CD4-positive, alpha-beta T cell (primary cell): ENCODE data around the gene RECQL5. TPM values are rescaled to one million over a fixed set of nuclear protein-coding genes. Genes with fewer than 3 reads are reported as not detected.

Source experiments
- ATAC-seq: fragments of 200-7000 bp; cut with Tn5 transposase; one replicate; pipeline ENCODE4 v1.10.0; 2022; ENCODE audit warnings: mild to moderate bottlenecking; ENCODE audit not compliant: poor library complexity
- CTCF ChIA-PET: fragments of 350-600 bp; sonication (Branson Sonifier 250); formaldehyde crosslinking; loops from one replicate; lab custom pipeline; 2021; ENCODE audit warnings: antibody characterized with exemption, inconsistent platforms; lab: Charles Lee
- POLR2A ChIA-PET: fragments of 350-600 bp; sonication (Branson Sonifier 250); formaldehyde crosslinking; loops from one replicate; lab custom pipeline; 2021; ENCODE audit warnings: antibody characterized with exemption, inconsistent platforms; lab: Charles Lee
- DNase-seq, 14 experiments: peaks; one replicate each; pipeline ENCODE4 v3.0.0-alpha.2; 2013 to 2020; ENCODE audit warnings: mixed read lengths in 2 of 14
- H3K27ac ChIP-seq, 2 donors: one replicate each; pipeline versions ENCODE4 v1.5.1 to v1.7.0; 2013; ENCODE audit warnings: low read length in 2 of 2, low read depth in 1 of 2, mild to moderate bottlenecking in 1 of 2
- H3K27me3 ChIP-seq, 2 experiments: 1 replicate in 1 of 2; 2 replicates in 1 of 2; pipeline versions ENCODE4 v1.6.1 to v1.7.0; 2013; ENCODE audit warnings: low read length in 2 of 2, control low read depth in 1 of 2, mild to moderate bottlenecking in 1 of 2, moderate library complexity in 1 of 2; ENCODE audit not compliant: insufficient read depth in 2 of 2, control insufficient read depth in 1 of 2
- H3K36me3 ChIP-seq: one replicate; pipeline ENCODE4 v1.6.1; 2013; ENCODE audit warnings: low read length, control low read depth; ENCODE audit not compliant: insufficient read depth
- H3K4me1 ChIP-seq: one replicate; pipeline ENCODE4 v1.6.1; 2013; ENCODE audit warnings: low read length, control low read depth; ENCODE audit not compliant: insufficient read depth
- H3K4me3 ChIP-seq: one replicate; pipeline ENCODE4 v1.5.1; 2013; ENCODE audit warnings: mild to moderate bottlenecking, low read length, moderate library complexity
- H3K9me3 ChIP-seq, 2 experiments: 1 replicate in 1 of 2; 2 replicates in 1 of 2; pipeline versions ENCODE4 v1.6.1 to v1.7.0; 2013; ENCODE audit warnings: low read length in 2 of 2, mild to moderate bottlenecking in 2 of 2, control low read depth in 1 of 2, moderate library complexity in 1 of 2; ENCODE audit not compliant: control insufficient read depth in 1 of 2, insufficient read depth in 1 of 2
- H3K27ac Mint-ChIP-seq: one replicate; pipeline ENCODE4 v1.8.0; 2020; ENCODE audit warnings: mixed read lengths
- H3K27me3 Mint-ChIP-seq: one replicate; pipeline ENCODE4 v1.8.0; 2021; ENCODE audit warnings: mixed read lengths
- H3K36me3 Mint-ChIP-seq: one replicate; pipeline ENCODE4 v1.8.0; 2021; ENCODE audit warnings: low read depth, mixed read lengths
- H3K4me1 Mint-ChIP-seq: one replicate; pipeline ENCODE4 v1.8.0; 2021; ENCODE audit warnings: low read depth, mixed read lengths
- H3K4me3 Mint-ChIP-seq: one replicate; pipeline ENCODE4 v1.8.0; 2020; ENCODE audit warnings: mild to moderate bottlenecking, mixed read lengths
- H3K9me3 Mint-ChIP-seq: one replicate; pipeline ENCODE4 v1.8.0; 2020; ENCODE audit warnings: mixed read lengths
- intact Hi-C, 2 experiments: fragments of 100-400 bp; cut with DNase I in 1 of 2; cut with micrococcal nuclease in 1 of 2; formaldehyde crosslinking; loops; one replicate each; pipeline versions ENCODE4 v1.15.1 to v1.9.0; 2023 to 2025; cut with DNase I, micrococcal nuclease
- total RNA-seq, 174 experiments: library from RNA in 2 of 174; stranded (reverse) in 2 of 174; gene quantifications; one replicate each; pipeline ENCODE4 v1.2.3 and lab custom pipeline; 2021 to 2026
- TF ChIP-seq, protein P1 (sequence below): fragments of 200-600 bp; IDR thresholded peaks from one replicate; pipeline ENCODE4 v1.8.0; 2022; ENCODE audit warnings: antibody characterized with exemption, mild to moderate bottlenecking

Gene RECQL5
- total RNA-seq, 2 experiments from 2014 or later = 16.4 to 17.7 TPM

DNA sequence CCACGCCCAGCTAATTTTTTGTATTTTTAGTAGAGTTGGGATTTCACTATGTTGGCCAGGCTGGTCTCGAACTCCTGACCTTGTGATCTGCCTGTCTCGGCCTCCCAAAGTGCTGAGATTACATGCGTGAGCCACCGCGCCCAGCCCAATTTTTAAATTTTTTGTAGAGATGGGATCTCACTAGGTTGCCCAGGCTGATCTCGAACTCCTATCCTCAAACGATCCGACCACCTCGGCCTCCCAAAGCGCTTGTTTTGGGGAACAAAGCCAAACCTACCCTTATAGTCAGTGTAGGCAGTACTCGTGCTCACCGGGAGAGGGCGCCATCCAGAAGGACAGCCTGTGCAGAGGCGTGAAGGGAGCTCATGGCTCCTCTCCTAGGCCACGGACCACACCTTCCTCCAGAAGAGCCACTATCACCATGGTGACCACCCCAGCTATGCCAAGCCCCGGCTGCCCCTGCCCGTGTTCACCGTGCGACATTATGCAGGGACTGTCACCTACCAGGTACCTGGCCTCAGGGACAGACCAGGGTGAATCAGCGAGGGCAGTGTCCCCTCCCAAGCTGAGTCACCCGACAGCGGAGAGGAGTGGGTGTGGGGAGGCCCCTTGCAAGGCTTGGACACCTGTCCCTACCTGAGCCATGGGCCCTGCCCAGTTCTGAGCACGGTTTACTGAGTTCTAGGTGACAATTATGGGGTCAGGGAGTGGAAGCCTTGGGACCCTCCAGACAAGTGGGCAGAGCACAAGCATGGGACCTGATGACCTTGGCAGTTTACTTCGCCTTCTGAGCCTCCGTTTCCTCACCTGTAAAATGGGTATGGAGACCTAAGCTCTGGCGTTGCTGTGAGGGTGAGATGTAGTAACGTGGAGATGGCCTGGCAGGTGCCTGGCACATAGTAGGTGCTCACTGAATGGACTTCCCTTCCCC lies 65.6 kb downstream of the RECQL5 start:
- Histone ChIP-seq H3K4me1 (peaks cover 4% of the 10 kb centered on the region), H3K9me3 (no peaks in the 10 kb centered on the region), H3K27me3 (no peaks in the 10 kb centered on the region), H3K27ac (no peak overlapping the region), H3K4me3 (no peak overlapping the region), H3K36me3 (no peaks in the 10 kb centered on the region)
- Mint-ChIP-seq H3K36me3 (no peaks in the 10 kb centered on the region), H3K4me3 (no peak overlapping the region), H3K27me3 (no peaks in the 10 kb centered on the region), H3K9me3 (no peaks in the 10 kb centered on the region), H3K27ac (no peak overlapping the region), H3K4me1 (no peaks in the 10 kb centered on the region)
- DNase-seq = peak; percentile 37 to 72 (median 54)
- CTCF ChIA-PET = interaction anchor here (0.6 to 1.3 kb wide), 5 partner anchors 9 to 152 kb away, joined by 3 to 6 read pairs (median 4); no protein-coding TSS in a partner anchor
- peak; percentile 81 for ATAC-seq
- POLR2A ChIA-PET = no interaction called here
- TF ChIP-seq, protein P1, sequence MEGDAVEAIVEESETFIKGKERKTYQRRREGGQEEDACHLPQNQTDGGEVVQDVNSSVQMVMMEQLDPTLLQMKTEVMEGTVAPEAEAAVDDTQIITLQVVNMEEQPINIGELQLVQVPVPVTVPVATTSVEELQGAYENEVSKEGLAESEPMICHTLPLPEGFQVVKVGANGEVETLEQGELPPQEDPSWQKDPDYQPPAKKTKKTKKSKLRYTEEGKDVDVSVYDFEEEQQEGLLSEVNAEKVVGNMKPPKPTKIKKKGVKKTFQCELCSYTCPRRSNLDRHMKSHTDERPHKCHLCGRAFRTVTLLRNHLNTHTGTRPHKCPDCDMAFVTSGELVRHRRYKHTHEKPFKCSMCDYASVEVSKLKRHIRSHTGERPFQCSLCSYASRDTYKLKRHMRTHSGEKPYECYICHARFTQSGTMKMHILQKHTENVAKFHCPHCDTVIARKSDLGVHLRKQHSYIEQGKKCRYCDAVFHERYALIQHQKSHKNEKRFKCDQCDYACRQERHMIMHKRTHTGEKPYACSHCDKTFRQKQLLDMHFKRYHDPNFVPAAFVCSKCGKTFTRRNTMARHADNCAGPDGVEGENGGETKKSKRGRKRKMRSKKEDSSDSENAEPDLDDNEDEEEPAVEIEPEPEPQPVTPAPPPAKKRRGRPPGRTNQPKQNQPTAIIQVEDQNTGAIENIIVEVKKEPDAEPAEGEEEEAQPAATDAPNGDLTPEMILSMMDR = peak; percentile 64
- intact Hi-C loops = no loop called here

DNA sequence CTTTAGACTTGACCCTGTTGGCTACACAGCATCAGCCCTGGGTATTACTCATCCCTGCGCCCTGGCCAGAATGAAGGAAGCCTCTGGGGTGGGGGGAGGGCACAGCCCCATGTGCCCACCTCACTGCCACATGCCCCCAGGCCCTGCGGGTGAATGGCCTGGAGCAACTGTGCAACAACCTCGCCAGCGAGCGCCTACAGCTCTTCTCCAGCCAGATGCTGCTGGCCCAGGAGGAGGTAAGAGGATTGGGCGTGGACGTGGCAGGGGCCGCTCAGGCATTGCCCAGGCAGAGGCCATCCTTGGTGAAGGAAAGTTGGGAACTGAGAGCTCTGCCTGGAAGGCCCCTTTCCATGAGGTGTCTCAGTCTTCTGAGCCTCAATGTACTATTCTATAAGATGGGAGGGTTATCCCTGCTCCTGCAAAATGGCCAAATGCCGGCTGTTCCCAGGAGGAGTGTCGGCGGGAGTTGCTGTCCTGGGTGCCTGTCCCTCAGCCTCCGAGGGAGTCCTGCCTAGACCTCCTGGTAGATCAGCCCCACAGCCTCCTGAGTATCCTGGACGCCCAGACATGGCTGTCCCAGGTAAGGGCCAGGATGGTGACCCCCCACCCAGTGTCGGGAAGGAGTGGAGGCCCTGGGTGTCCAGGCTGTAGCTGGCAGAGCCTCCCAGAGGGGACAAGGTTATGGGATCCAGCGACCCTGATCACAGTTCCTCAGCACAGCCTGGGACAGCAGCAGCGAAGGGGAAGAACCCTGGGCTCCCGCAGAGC lies 70.5 kb downstream of the RECQL5 start:
- TF ChIP-seq, protein P1 = no peak
- Mint-ChIP-seq H3K36me3 (no peaks in the 10 kb centered on the region), H3K27me3 (no peaks in the 10 kb centered on the region), H3K4me1 (no peaks in the 10 kb centered on the region), H3K9me3 (no peaks in the 10 kb centered on the region), H3K4me3 (no peak overlapping the region), H3K27ac (no peak overlapping the region)
- H3K9me3 ChIP-seq = no peaks in the 10 kb centered on the region
- no peaks in the 10 kb centered on the region for H3K36me3 ChIP-seq
- H3K27me3 ChIP-seq = no peaks in the 10 kb centered on the region
- ChIA-PET POLR2A (no interaction called here), CTCF (no interaction called here)
- no peak overlapping the region for H3K27ac ChIP-seq
- intact Hi-C loops = no loop called here
- DNase-seq (no peak), ATAC-seq (no peak)
- no peak overlapping the region for H3K4me3 ChIP-seq
- no peaks in the 10 kb centered on the region for H3K4me1 ChIP-seq

DNA sequence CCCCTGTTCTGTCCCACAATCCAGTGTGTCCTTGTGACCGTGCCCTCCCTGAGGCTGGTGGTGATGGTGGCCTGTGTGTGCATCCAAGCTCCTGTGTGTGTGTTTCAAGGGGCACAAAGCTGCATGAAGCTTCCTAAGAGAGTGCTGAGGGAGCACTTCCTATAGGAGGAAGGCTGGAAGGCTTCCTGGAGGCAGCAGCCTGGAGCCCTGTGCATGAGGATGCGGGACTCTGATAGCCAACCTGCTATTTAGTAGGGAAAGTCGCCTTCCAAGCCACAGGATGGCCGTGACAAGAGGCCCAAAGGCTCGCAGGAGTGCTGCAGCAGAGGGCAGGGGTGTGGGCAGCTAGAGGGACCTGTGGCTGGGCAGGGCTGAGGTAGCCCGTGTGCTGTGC lies 71.0 kb downstream of the RECQL5 start:
- TF ChIP-seq, protein P1 = no peak
- CTCF ChIA-PET = no interaction called here

More for the DNA sequence above, 71.0 kb downstream of the RECQL5 start:
- peaks cover under 1% of the 10 kb centered on the region for H3K4me1 ChIP-seq
- Mint-ChIP-seq H3K4me3 (no peak overlapping the region), H3K36me3 (no peaks in the 10 kb centered on the region), H3K4me1 (peaks cover 3% of the 10 kb centered on the region), H3K27ac (no peak overlapping the region), H3K27me3 (no peaks in the 10 kb centered on the region), H3K9me3 (no peaks in the 10 kb centered on the region)
- H3K9me3 ChIP-seq = no peaks in the 10 kb centered on the region
- DNase-seq (no peak), ATAC-seq (no peak)
- H3K27ac ChIP-seq = no peak overlapping the region
- POLR2A ChIA-PET = no interaction called here
- no peaks in the 10 kb centered on the region for H3K27me3 ChIP-seq
- H3K4me3 ChIP-seq = no peak overlapping the region
- intact Hi-C loops = no loop called here
- H3K36me3 ChIP-seq = no peaks in the 10 kb centered on the region
